Measurements from ENCODE around the gene KRT36. TPM values are rescaled to one million over a fixed set of nuclear protein-coding genes. Genes with fewer than 3 reads are reported as not detected.

Gene KRT36
- polyA plus RNA-seq, 1 experiment, result not detected

DNA sequence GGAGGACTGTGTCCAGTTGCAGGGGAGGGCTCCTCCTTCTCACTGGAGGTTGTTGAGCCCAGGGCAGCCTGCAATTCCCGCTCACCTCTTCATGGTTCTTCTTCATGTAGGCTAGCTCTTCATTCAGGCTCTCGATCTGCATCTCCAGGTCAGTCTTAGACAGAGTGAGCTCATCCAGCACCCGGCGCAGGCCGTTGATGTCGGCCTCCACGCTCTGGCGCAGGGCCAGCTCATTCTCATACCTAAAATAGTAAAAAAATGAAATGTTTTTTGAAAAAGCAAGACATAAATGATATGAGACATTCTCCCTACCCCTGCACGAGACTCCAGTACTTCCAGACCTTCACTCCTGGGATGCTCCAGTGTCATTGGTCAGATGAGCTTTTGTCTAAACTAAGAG is 13.5 kb upstream of the KRT36 start:
- H3K27me3 ChIP-seq (ENCODE audit: control insufficient read depth, insufficient read depth, low read length), result no peaks in the 10 kb centered on the region
- TF ChIP-seq, protein P1, sequence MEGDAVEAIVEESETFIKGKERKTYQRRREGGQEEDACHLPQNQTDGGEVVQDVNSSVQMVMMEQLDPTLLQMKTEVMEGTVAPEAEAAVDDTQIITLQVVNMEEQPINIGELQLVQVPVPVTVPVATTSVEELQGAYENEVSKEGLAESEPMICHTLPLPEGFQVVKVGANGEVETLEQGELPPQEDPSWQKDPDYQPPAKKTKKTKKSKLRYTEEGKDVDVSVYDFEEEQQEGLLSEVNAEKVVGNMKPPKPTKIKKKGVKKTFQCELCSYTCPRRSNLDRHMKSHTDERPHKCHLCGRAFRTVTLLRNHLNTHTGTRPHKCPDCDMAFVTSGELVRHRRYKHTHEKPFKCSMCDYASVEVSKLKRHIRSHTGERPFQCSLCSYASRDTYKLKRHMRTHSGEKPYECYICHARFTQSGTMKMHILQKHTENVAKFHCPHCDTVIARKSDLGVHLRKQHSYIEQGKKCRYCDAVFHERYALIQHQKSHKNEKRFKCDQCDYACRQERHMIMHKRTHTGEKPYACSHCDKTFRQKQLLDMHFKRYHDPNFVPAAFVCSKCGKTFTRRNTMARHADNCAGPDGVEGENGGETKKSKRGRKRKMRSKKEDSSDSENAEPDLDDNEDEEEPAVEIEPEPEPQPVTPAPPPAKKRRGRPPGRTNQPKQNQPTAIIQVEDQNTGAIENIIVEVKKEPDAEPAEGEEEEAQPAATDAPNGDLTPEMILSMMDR (IDR thresholded peaks at IDR 0.05; ENCODE audit: low read depth, low read length), result no peak
- no peak overlapping the region for H3K27ac ChIP-seq (ENCODE audit: low read depth, low read length)
- CTCF ChIA-PET, result interaction anchor here (1.6 to 3.4 kb wide), 2 partner anchors 46 to 160 kb away, joined by 4 to 12 read pairs; no protein-coding TSS in a partner anchor
- no peak overlapping the region for H3K4me3 ChIP-seq (ENCODE audit: low read depth, low read length)
- POLR2A ChIA-PET, result no interaction called here
- H3K9me3 ChIP-seq (ENCODE audit: control insufficient read depth, insufficient read depth, low read length), result no peaks in the 10 kb centered on the region
- DNase-seq (ENCODE audit: low read depth, low spot score), result no peak

DNA sequence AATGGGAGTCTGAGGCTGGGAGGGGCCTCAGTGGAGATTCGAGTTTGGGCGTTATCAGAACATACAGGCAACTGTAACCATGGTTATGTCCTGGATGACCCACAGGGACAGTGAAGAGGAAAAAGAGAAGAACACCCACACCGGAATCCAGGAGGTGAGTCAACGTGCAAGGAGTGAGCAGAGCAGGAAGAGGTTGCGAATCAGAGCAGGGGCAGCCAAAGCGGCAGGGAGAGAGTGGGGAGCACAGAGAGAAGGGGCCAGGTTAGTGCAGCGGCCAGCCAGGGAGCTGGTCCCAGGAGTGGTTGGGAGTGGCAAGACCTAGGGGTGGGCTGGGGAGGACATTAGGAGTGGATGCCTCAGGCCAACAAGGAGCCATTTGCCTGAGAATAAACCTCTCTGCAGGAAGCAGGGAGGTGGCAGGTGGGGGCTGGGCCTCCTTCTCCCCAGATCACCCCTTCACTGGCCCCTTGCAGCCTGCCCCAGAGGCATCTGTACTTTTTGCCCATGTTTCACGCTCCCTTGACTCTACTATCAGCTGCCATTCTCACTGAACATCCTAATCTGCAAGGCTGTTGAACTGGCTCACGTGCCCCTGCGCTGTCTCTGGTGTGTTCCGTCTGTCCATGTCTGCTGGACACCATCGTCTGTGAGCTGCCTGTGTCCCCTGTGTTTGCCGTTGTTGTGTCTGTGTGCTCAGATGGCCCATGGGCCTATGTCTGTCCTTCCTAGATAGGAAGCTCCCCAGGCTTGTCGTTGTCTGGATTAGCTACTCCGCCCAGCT is 10.6 kb upstream of the KRT36 start:
- no peak for DNase-seq (ENCODE audit: low read depth, low spot score)
- CTCF ChIA-PET, result interaction anchor here (1.6 kb wide), 1 partner anchor 49 kb away, joined by 8 read pairs; no protein-coding TSS in a partner anchor

DNA sequence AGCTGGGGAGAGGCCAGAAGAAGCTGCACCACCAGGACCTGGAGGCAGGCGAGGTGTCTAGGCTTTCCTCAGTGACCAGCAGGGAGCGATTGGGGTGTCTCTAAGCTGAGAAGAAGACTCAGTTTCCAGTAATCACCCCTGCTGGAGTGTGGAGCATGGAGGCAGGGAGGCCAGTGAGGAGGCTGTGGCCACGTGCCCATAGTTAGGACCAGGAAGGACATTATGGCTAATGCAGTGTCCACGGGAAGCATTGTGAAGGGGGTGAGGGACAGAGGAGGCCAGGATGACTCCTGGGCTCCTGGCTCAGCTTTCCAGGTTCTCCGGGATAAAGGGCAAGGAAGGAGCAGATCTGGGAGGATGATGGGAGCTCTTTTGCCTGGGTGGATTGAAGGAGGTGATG is 10.0 kb upstream of the KRT36 start:
- TF ChIP-seq, protein P1 (IDR thresholded peaks at IDR 0.05; ENCODE audit: low read depth, low read length), result no peak
- CTCF ChIA-PET, result interaction anchor here (1.6 to 2.0 kb wide), 2 partner anchors 49 to 163 kb away, joined by 7 to 8 read pairs; no protein-coding TSS in a partner anchor
- Histone ChIP-seq H3K9me3 (ENCODE audit: control insufficient read depth, insufficient read depth, low read length) (no peaks in the 10 kb centered on the region; the same call in 1 of the 2 replicates), H3K27ac (ENCODE audit: low read depth, low read length) (no peak overlapping the region), H3K4me3 (ENCODE audit: low read depth, low read length) (no peak overlapping the region), H3K27me3 (ENCODE audit: control insufficient read depth, insufficient read depth, low read length) (no peaks in the 10 kb centered on the region)
- POLR2A ChIA-PET, result no interaction called here
- no peak for DNase-seq (ENCODE audit: low read depth, low spot score)

More for the DNA sequence above, 10.6 kb upstream of the KRT36 start:
- Histone ChIP-seq H3K27me3 (ENCODE audit: control insufficient read depth, insufficient read depth, low read length) (no peaks in the 10 kb centered on the region), H3K4me3 (ENCODE audit: low read depth, low read length) (no peak overlapping the region), H3K27ac (ENCODE audit: low read depth, low read length) (no peak overlapping the region), H3K9me3 (ENCODE audit: control insufficient read depth, insufficient read depth, low read length) (no peaks in the 10 kb centered on the region; the same call in 1 of the 2 replicates)
- TF ChIP-seq, protein P1 (IDR thresholded peaks at IDR 0.05; ENCODE audit: low read depth, low read length), result no peak
- POLR2A ChIA-PET, result no interaction called here

DNA sequence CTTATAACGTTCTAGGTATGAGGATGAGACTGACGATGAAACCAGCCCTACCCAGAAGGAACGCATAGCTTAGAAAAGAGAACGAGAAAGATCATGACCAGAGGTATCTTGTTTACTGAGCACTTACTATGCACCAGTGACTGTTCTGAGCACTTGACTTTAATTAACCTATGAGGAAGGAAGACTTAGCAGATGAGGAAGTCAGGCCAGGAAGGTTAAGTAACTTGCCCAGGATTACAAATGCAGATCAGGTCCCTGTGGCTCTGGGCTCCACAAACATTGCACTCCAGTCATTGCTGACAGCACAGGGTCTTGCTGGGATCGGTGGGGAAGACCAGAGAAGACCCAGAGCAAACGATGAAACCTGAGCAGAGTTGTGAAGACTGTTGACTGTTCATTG is 8.6 kb upstream of the KRT36 start:
- Histone ChIP-seq H3K27ac (ENCODE audit: low read depth, low read length) (no peak overlapping the region), H3K27me3 (ENCODE audit: control insufficient read depth, insufficient read depth, low read length) (no peaks in the 10 kb centered on the region), H3K4me3 (ENCODE audit: low read depth, low read length) (no peak overlapping the region), H3K9me3 (ENCODE audit: control insufficient read depth, insufficient read depth, low read length) (no peaks in the 10 kb centered on the region; the same call in 1 of the 2 replicates)
- CTCF ChIA-PET, result interaction anchor here (2.0 to 5.1 kb wide), 2 partner anchors 50 to 165 kb away, joined by 7 to 35 read pairs; no protein-coding TSS in a partner anchor
- TF ChIP-seq, protein P1 (IDR thresholded peaks at IDR 0.05; ENCODE audit: low read depth, low read length), result no peak
- POLR2A ChIA-PET, result no interaction called here
- no peak for DNase-seq (ENCODE audit: low read depth, low spot score)
